Psoas muscle (tissue), 8 donors: ENCODE measurements around the gene ALPK1. TPM values are rescaled to one million over a fixed set of nuclear protein-coding genes. Genes with fewer than 3 reads are reported as not detected.

ENCODE experiments used
- ATAC-seq, 4 donors: fragments of 200-7000 bp; cut with Tn5 transposase; one replicate each; pipeline ENCODE4 v1.9.1; 2020; ENCODE audit warnings: moderate library complexity in 3 of 4, mild to moderate bottlenecking in 2 of 4
- DNase-seq, 2 donors: peaks; one replicate each; pipeline ENCODE4 v3.0.0-alpha.2; 2020
- H3K27ac ChIP-seq: fragments of 200-600 bp; one replicate; pipeline ENCODE4 v1.8.0; 2022
- H3K27me3 ChIP-seq, 3 donors: fragments of 200-600 bp in 1 of 3; one replicate each; pipeline versions ENCODE4 v1.6.1 to v1.8.0; 2013 to 2022; ENCODE audit warnings: low read length in 2 of 3, mild to moderate bottlenecking in 2 of 3, moderate library complexity in 1 of 3; ENCODE audit not compliant: insufficient read depth in 3 of 3
- H3K36me3 ChIP-seq, 2 donors: fragments of 200-600 bp in 1 of 2; one replicate each; pipeline versions ENCODE4 v1.6.1 to v1.8.0; 2013 to 2022; ENCODE audit warnings: low read depth in 1 of 2, mild to moderate bottlenecking in 1 of 2, moderate library complexity in 1 of 2; ENCODE audit not compliant: insufficient read depth in 1 of 2
- H3K4me1 ChIP-seq: fragments of 200-600 bp; one replicate; pipeline ENCODE4 v1.8.0; 2022
- H3K4me3 ChIP-seq: fragments of 200-600 bp; one replicate; pipeline ENCODE4 v1.8.0; 2022; ENCODE audit warnings: mild to moderate bottlenecking
- H3K9me3 ChIP-seq: fragments of 200-600 bp; one replicate; pipeline ENCODE4 v1.8.0; 2022
- WGBS, 3 donors: extraction: QIAGEN DNeasy Blood & Tissue Kit; methylation state at CpG; one replicate each; pipeline versions ENCODE4 v1.1.6 to v1.1.7; 2013; 5-methylcytosine and 5-hydroxymethylcytosine counted together
- intact Hi-C, 2 donors: fragments of 100-400 bp; cut with DNase I; formaldehyde crosslinking; loops; one replicate each; pipeline versions ENCODE4 v1.11.0 to v1.14.2; 2022
- polyA plus RNA-seq, 3 donors: library from polyadenylated mRNA; stranded (reverse); fragments of 200-250 nt; gene quantifications; one replicate each; pipeline ENCODE4 v1.2.3, GENCODE V29; 2013
- total RNA-seq, 4 donors: library from RNA; stranded (reverse); fragmentation: NEBNext Ultra II Directional in 2 of 4; extraction: Animal tissue kit (Norgen Biotek cat#: 25700) in 2 of 4; gene quantifications; one replicate each; pipeline versions ENCODE4 v1.2.1 to v1.2.4, GENCODE V29; 2021 to 2023
- TF ChIP-seq, protein P1 (sequence below): fragments of 200-600 bp; IDR thresholded peaks from one replicate; pipeline ENCODE4 v1.8.0; 2022; ENCODE audit warnings: antibody characterized with exemption
- donor health status: healthy with polysubstance abuse.
- donor health status: DM: no; HTN: no; CAD: no; lungs with moderate emphysema.
- donor health status: Bipolar disorder and iron deficiency.
- donor health status: healthy.
- donor health status: DM: yes; HTN: yes; CAD: no.
- donor health status: DM: no; HTN: no; CAD: no.
- donor health status: DM: no; HTN: no; CAD: no.
- donor health status: DM: yes; HTN: yes; CAD: no.

The ALPK1 gene
- total and polyA plus RNA-seq, 7 donors = 0.72 to 11.0 (median 3.1) TPM

DNA sequence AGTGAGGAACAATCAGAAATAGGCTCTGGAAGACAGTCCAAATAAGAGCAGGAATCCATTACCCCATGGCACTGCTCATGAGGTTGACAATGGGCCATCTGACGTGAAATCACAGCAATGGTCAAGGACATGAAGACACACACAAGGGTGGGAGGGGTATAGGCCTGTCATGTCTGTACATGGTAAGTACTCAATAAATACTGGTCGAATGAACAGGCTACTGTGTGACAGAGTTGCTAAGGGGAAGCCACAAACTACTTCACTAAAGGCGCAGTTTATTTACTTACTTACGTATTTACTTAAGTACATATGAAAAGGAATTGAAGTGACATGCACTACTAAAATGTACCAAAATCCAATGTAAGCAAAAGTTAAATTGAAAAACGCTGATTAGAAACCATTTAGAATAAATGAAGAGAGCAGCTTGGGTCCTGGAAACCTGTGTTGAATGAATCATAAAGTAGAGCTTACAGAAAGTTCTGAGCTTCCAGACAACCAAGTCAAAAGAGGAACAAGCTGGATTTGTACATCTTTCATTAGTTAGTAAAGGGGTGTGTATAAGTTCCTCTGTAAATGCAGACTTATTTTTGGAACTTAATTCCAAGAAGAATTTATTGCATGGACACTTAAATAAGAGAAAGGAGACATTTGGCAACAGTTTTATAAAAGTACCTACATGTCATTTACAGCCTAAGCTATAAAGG lies 32.7 kb downstream of the ALPK1 start:
- Histone ChIP-seq H3K9me3 (no peaks in the 10 kb centered on the region), H3K4me1 (no peaks in the 10 kb centered on the region), H3K27me3 (no peaks in the 10 kb centered on the region), H3K4me3 (no peak overlapping the region), H3K36me3 (no peaks in the 10 kb centered on the region), H3K27ac (no peak overlapping the region)
- 91 to 92% (median 91%) methylated on average over 5 of the region's 5 CpGs for WGBS, 3 donors
- ATAC-seq (no peak), DNase-seq (no peak)
- intact Hi-C loops = loop anchor here (2.0 to 10.0 kb wide), 5 partner anchors 193 to 435 kb away; no protein-coding TSS in a partner anchor
- TF ChIP-seq, protein P1, sequence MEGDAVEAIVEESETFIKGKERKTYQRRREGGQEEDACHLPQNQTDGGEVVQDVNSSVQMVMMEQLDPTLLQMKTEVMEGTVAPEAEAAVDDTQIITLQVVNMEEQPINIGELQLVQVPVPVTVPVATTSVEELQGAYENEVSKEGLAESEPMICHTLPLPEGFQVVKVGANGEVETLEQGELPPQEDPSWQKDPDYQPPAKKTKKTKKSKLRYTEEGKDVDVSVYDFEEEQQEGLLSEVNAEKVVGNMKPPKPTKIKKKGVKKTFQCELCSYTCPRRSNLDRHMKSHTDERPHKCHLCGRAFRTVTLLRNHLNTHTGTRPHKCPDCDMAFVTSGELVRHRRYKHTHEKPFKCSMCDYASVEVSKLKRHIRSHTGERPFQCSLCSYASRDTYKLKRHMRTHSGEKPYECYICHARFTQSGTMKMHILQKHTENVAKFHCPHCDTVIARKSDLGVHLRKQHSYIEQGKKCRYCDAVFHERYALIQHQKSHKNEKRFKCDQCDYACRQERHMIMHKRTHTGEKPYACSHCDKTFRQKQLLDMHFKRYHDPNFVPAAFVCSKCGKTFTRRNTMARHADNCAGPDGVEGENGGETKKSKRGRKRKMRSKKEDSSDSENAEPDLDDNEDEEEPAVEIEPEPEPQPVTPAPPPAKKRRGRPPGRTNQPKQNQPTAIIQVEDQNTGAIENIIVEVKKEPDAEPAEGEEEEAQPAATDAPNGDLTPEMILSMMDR = no peak

DNA sequence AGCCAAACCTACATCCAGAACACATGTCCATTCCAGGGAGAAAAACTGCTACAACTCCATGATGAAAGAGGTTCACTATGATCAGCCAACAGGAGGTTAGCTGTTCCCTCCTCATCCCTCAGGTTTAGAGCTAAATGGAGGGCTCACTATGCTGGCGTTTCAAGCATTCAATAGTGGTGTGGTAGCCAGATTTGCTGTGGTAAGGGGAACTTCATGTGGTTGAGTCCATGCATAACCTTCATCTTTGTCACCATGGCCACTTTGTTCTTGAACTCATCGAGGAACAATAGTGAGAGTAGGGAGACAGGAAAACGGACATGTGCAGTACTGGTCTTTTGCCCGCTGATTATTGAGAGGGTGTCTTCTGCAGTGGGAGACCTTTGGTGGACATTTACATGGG lies 33.8 kb downstream of the ALPK1 start:
- Histone ChIP-seq H3K4me1 (no peaks in the 10 kb centered on the region), H3K27ac (no peak overlapping the region), H3K27me3 (no peaks in the 10 kb centered on the region), H3K4me3 (no peak overlapping the region), H3K36me3 (no peaks in the 10 kb centered on the region), H3K9me3 (no peaks in the 10 kb centered on the region)
- DNase-seq (no peak), ATAC-seq (no peak)
- intact Hi-C loops = no loop called here
- TF ChIP-seq, protein P1 = no peak
- WGBS, 3 donors = 89 to 91% (median 90%) methylated on average over 4 of the region's 4 CpGs

DNA sequence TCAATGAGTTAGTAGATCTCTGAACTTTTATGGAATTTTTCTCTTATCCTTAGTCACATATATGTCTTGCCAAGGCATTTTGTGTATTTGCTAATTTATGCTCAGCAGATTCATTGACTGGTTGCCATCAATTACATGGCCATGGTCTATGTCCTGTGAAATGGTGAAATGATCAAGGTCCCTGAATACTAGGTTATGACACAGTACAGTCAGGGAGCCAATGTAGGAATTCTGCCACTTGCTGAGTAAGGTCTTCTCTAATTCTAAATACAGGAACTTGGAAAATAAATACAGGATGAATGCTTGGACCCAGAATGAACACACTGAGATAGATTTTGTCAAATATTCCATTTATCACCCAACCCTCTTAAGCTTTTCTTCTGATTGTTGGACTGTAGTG lies 35.2 kb downstream of the ALPK1 start:
- H3K36me3 ChIP-seq = no peaks in the 10 kb centered on the region
- TF ChIP-seq, protein P1 = no peak
- no peaks in the 10 kb centered on the region for H3K4me1 ChIP-seq
- ATAC-seq = no peak
- H3K27me3 ChIP-seq = no peaks in the 10 kb centered on the region
- intact Hi-C loops = no loop called here
- H3K27ac ChIP-seq = no peak overlapping the region
- DNase-seq = no peak
- no peak overlapping the region for H3K4me3 ChIP-seq
- no peaks in the 10 kb centered on the region for H3K9me3 ChIP-seq

DNA sequence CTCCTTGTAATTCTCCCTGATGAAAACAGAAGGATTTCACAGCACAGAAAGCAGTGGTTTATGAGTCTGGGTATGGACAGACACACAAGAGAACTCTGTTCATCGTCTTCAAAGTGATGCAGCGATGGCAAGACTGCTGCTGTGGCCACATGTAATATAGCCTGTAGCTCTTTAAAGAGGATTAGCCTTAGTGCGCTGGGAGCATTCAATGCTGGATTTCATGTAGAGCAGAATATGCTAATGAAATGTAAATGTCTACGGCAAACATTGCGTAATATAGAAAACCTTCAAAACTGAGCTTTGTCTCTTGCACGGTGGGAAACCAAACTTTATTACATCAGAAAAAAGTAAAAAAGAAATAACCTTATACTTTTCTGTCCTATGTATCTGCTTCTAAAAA lies 42.9 kb downstream of the ALPK1 start:
- H3K4me3 ChIP-seq = no peak overlapping the region
- intact Hi-C loops = no loop called here
- H3K36me3 ChIP-seq = no peaks in the 10 kb centered on the region
- H3K9me3 ChIP-seq = no peaks in the 10 kb centered on the region
- DNase-seq (no peak), ATAC-seq (no peak)
- H3K27me3 ChIP-seq = no peaks in the 10 kb centered on the region
- WGBS, 3 donors = 83 to 86% (median 84%) methylated on average over 6 of the region's 6 CpGs
- TF ChIP-seq, protein P1 = no peak
- H3K27ac ChIP-seq = no peak overlapping the region
- H3K4me1 ChIP-seq = no peaks in the 10 kb centered on the region

DNA sequence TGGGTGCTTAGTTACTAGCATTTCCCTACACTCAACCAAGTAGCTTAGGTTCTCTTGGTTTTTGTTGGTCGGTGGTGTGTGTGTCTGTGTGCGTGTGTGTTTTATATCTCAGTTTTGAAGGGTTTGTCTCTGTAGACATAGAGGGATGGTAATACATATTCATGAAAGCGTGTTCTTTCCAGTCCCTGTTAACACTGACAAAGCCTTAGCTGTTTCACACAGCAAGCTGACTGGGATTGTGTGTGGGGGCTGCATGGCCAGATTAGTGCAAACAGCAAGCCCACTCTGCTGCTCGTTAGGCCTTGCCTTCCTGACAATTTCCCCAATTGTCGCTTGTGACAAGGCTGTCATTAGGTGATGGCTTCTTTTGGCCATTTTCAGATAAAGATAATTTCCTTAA lies 43.9 kb downstream of the ALPK1 start:
- 88 to 89% (median 88%) methylated on average over 5 of the region's 5 CpGs for WGBS, 3 donors
- DNase-seq (no peak), ATAC-seq (no peak)
- Histone ChIP-seq H3K36me3 (no peaks in the 10 kb centered on the region), H3K27ac (no peak overlapping the region), H3K27me3 (no peaks in the 10 kb centered on the region), H3K4me3 (no peak overlapping the region), H3K9me3 (no peaks in the 10 kb centered on the region), H3K4me1 (no peaks in the 10 kb centered on the region)
- TF ChIP-seq, protein P1 = no peak
- intact Hi-C loops = no loop called here
